Activated CD8-positive, alpha-beta memory T cell treated with anti-CD3 and anti-CD28 coated beads for 4 hours (primary cell): Measurements from ENCODE around the gene CETN1.

Source experiments
- DNase-seq, 2 donors: peaks; one replicate each; pipeline ENCODE4 v3.0.0-alpha.2; 2020; ENCODE audit warnings: low read depth in 2 of 2

CETN1 gene

DNA sequence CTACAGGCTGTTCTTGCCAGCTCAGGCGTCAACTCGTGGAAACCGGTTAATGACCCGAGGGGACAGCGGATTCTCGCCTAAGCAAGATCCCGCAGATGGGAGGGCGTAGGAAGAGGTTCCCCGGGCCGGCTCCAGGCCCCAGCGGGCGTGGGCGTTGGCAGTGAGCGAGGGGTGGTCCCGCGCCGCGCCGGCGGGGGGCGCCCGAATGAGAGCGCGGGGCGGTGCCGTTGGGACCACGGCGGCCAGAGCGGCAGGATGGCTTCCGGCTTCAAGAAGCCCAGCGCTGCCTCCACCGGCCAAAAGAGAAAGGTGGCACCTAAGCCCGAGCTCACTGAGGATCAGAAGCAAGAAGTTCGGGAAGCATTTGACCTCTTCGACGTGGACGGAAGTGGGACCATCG lies at the start of gene CETN1:
Gene CETN1, plus strand, starts transcription at position 227 of the 400 bp plus-strand sequence. Its CDS starts 29 bp downstream, at position 256.
- DNase-seq = no peak

DNA sequence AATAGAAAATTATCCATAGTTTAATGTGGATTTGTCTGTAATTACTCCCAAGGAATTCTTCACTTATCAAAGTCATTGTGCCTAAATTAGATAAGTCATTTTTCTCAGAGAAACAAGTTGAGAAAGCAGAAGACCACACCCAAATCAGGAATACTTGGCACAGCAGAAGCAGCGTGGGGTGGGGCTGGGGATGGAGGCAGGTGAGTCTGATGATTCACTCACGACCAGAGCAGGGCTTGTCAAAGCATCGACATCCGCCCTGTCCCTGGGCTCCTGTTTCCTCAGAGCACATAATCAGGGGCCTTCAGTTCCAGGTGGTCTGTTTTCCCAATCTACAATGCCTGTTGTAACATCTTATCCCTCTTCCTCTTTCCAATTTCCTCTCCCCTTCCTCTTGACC lies 48.2 kb upstream of the CETN1 start:
- no peak for DNase-seq

DNA sequence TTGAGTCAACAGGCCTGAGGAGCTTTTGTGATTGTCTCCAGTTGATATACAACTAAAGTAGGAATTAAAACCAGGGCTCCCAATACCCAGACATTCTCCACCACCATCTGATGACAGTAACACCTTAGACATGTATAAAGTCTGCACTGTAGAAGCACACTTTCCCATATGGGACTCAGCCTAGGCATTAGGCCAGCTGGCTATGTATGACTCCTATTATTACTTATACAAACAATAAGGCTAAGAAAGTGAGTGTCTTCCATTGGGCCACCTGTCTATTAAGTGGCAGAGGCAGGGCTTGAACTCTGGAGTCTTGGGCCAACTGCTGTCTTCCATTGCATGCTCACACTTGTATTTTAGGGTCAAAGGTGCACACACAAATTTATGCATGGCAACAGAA lies 47.5 kb upstream of the CETN1 start:
- DNase-seq = no peak

DNA sequence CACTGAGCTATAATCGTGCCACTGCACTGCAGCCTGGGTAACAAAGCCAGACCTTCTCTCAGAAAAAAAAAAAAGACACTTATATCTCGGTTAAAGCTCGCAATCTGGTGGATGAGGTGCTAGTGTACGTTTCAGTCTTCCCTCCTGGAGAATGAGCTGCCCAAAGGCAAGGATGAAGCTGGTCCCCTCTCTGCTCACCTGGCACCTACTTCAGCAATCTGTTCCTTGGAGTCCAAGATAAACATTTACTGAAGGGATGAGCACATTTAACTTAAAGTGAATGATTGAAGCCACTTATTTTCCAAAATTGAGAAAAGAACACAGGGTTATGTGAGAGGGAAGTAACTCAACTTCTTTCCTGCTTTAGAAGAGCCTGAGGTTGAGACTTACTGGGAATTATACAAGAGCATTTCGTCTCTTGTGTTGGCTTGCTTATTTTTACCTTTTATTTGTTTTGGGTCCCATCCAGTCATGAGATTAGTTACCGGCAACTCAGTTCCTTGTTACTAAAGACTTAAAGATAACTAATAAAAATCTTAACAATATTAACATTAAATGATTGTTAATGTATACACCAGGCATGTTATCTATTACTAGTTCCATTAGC lies 46.1 kb upstream of the CETN1 start:
- no peak for DNase-seq

DNA sequence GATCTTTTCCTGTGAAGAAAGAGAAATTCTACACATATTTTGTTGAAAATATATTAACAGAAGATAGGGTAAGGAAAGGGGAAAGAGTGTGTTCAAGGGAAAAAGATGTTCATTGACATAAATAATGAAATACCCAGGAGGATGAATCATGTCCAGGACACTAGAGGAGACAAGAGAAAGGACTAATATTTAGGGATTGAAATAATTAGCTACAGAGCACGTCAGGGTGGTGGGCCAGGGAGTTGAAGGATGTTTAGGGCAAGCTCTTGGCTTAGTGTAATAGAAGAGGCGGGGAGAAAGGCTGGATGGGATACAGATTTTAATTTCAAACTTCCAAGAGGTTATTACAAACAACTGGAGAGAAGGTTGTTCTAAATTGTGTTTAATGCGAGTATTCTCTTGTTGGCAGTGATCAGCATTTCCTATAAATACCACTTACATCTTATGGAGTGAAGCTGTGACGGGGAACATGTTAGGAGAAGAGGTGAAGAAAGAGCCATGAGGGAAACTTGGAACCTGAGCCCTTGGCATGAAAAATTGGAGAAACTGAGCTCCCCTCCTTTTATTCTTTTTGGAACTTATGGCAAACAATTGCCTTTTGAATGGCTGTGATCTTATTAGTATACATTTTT lies 36.6 kb upstream of the CETN1 start:
- DNase-seq = no peak

DNA sequence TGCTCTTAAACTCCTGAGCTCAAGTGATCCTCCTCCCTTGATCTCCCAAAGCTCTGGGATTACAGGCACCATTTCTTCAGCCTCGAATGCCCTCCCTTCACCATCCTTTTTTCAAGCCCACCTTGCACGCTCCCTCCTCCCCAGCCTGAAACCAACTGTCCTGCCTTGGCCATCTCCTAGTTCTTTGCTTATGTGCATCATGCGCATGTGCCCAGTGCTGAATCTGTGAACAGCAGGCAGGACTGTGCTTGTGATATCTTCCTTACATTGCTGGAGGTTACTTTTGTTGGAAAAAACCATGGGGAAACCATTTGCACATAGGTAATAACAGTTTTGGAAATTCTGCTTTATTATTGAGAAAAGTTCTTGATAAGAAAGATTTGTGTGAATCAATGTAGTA lies 30.2 kb upstream of the CETN1 start:
- DNase-seq = no peak

DNA sequence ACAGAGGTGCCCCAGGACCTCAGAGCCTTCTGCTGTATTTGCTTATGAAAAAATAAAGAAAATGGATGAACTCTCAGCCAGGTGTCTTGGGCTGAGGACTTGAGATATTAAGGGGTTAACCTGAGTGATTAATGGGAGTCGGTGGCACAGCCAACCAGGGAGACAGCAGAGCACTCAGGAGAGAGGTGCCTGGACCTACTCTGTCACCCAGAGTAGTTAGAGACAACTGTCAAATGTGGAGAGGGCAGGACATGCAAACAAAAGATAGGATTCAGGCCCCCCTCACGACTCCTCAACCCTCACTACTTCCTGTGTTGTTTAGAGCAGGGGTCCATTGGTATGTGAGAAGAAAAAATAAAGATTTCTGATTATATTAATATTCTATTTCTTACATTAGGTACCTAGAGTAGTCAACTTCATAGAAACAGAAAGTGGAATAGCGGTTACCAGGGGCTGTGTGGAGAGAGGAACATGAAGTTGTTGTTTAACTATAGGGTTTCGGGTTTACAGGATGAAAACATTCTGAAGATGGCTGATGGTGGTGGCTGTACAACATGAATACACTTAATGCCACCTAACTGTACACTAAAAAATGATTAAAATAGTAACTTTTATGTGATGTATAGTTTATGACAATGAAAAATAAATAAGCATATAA lies 28.6 kb upstream of the CETN1 start:
- DNase-seq = no peak

DNA sequence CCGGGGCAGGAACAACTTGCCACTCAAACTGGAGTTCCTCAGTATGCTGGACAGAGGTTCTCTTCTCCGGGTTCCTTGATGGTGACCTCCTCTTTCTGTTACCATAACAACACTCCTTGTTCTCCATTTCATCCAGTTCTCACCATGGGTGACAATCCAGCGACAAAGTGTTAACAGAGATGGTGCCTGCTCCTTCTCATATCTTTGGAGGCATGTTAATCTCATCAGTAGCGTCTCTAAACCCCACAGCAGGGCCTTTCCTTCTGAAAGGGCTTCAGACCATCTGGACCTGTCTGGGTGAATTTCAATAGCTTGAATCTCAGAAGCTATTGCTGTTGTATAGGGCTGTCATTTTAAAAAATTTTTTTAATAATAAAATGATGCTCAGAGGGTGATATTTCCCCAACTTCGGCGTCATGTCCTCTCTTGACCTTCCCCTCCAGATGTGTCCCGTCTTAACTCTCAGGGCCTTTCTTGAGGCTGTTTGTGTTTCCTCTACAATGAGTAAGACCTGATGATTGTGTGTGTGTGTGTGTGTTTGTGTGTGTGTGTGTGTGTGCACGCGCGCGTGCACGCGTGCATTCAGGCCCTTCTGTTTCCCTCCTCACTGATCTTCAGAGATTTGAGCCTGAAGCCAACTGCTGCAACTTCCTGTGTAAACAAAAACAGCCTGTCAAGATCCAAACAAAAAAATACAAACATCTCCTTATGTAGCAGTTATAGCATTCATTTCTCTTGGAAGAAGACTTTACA lies 24.3 kb upstream of the CETN1 start:
- no peak for DNase-seq

DNA sequence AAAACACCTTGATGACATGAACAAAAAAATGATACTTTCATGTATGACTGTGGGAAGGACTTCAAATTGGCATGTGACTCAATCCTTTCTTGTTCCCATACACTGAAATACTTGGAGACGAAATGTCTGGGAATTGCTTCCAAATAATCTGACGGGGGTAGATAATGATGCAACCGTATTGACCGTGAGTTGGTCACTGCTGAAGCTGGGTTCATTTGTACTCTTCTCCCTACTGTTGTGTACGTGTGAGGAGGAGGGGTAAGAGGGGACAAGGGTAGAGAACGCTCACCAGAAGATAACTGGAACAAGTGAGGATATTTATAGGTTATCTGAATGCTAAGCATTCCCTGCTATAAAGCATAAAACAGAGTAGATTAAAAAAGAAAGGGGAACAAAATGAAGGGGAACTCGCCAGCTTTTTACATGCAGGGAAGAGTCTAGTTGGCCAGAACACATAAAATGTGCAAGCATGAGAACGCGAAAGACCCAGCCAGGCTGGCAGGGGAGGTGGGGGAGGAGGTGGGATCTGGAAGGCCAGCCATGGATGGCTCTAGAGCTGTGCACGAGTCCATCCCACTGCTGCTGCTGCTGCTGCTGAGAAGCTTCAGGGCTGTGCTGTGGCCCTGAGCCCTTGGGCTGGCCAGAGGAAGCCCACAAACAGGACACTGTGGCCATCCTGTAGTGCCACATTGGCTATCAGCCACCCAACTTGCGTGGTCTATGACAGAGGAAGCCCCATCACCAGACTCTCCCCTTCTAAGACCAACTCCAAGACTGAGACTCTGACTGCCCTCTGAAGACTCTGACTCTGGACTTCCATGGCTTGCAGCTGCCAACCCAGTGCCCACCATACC lies 15.2 kb upstream of the CETN1 start:
- DNase-seq = no peak

DNA sequence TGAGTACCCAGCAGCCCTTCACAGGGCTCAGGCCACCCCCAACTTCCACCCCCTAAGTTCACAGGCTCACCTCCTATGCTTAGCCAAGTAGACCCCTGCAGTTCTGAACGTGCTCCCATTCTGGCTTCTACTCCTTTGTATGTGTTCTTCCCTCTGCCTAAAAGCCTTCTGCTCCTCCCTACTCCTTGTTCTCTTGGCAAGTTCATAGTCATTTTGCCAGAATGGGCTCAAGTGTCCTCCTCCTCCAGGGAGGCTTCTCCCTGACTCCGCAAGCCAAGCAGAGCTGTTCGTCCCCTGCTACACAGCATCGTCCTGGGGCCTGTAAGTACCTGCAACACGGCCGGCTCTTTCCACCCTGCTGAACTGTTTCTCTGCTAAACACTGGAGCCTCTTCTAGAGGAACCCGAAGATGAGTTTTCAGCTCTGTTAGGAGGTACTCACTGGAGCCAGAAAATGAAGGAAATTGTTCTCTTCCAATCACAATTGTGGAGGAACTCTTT lies 14.6 kb upstream of the CETN1 start:
- DNase-seq = no peak

DNA sequence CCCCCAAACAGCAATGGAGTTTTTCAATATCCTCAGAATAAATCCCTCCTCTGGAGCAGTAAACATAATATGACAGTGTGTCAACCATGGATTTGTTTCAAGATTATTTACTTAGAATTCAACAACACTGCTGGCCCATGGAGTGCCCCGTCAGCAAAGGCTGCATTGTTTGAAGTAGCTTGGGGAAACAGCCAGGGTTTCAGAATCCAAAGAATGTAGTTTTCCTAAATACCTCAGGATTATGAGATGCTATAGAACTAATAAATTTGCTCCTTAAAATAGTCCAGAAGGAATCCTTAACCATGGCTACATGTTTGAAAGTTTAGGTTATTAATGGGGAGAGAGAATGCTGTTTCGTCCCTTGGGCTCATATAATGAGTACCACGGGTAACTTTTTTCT lies 13.1 kb upstream of the CETN1 start:
- no peak for DNase-seq

DNA sequence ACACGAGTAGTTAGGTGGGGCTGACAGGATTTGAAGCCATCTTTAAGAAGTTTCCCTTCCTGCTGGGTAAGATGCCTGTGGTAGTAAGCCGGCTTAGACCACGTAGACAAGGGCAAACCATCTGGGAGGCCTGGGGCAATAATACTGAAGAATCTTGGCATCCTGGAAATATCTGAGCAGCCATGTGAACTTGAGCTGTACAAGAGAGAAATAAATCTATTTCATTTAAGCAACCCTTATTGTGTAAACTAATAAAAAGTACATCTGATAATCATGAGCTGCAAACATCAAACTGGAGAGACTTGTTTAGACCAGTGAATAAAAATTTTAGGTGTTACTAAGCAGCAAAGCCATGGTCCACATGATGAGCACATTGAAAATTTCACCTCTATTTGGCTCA lies 11.4 kb upstream of the CETN1 start:
- DNase-seq = no peak

DNA sequence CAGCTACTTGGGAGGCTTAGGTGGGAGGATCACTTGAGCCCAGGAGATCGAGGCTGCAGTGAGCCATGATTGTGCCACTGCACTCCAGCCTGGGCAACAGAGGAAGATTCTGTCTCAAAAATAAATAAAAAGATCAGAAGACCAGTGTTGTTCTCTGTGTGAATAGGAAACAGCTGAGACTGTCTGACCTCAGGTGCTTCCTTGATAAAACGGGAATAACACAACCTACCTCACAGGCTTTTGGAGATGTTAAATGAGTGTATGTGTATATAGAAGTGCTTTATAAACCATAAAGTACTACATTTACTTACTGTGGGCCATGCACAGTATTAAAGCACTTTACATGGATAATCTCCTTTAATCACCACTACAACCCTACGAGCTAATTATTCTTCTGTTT lies 9.9 kb upstream of the CETN1 start:
- no peak for DNase-seq

DNA sequence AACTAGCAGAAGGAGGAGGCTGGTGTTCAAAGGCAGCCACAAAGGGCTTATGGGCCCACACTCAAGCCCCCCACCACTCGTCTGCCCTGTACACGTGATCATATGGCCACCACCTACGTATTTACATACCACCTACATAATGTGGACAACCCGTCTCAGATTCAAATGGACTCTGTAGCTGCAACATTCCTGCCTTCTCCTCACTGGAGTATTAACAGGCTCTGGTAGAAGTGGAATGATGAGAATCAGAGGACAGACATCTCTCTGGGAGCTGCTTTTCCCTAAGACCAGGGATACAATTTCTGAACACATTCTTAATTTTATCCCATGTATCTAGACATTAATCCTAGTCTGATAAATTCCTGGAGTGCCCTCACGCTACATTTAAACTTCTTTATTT lies 9.5 kb upstream of the CETN1 start:
- DNase-seq = no peak

DNA sequence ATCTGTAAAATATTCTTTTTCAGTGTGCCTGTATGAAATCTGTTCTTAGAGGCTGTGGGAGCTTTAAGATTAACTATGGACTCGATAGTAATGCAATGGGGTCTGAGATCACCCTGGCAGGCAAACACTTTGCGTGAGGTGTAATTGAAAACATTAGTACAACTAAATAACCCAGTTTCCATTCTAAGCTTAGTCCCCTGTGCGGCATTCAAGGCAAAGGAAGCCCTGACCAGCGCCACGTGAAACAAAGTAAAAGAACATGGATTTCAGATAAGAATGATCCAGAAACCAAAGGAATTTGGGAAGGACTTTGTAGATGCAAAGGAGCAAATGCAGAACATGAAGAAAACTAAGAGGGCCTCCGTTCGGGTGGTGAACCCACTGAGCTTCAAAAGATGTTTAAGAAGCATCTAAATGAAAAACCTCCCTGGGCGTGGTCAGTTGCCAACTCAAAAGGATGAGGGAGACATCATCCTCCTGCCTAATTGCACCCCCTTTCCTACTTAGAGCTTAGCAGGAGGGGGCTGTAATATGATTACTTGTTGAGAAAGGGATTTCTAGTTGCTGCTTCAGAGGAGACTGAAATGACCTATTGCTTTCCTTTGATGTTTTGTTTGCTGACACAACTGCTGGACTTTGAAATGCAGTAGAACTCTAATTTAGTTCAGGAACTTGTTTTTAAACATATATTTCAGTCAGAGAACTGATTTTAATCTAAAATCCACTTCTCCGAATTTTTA lies 7.9 kb upstream of the CETN1 start:
- no peak for DNase-seq

DNA sequence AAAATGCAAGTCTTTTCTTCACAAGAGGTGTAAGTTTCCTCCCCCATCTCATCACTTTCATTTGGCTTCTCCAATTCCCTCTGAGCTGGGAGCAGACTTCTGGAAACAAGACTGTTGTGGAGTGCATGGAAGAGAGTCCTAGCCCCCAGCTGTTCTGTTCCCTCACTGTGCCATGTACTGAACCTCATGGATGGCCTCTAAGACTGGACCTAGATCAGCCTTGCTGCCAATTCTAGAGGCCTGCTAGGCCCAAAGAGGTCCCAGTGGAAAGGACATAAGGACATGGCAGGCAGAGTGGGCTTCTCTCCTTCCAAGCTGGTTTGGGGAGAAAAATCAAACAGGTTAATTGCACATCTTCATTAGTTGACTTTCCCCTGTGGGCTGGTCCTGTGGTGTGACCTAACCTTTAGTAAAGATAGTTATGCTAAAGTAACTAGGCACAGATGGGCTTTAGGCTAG lies 7.3 kb upstream of the CETN1 start:
- DNase-seq = no peak

DNA sequence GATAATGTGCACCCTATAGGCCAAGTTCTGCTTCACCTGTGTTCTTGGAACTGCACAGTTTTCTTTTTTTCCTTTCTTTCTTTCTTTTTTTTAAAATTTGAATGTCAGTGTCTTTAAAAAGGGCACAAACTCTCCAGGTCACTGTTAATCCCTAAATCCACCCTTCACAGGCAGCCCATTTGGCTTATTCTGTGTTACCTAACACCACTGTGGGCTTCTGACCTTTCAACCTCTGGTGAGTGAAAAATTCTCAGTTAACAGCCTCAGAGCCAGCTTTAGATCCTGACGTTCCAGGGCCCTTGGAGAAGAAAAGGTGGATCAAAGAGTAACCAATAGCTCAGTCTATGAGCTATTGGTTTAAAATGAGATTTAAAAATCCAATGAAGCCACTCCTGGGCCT lies 6.8 kb upstream of the CETN1 start:
- DNase-seq = no peak

DNA sequence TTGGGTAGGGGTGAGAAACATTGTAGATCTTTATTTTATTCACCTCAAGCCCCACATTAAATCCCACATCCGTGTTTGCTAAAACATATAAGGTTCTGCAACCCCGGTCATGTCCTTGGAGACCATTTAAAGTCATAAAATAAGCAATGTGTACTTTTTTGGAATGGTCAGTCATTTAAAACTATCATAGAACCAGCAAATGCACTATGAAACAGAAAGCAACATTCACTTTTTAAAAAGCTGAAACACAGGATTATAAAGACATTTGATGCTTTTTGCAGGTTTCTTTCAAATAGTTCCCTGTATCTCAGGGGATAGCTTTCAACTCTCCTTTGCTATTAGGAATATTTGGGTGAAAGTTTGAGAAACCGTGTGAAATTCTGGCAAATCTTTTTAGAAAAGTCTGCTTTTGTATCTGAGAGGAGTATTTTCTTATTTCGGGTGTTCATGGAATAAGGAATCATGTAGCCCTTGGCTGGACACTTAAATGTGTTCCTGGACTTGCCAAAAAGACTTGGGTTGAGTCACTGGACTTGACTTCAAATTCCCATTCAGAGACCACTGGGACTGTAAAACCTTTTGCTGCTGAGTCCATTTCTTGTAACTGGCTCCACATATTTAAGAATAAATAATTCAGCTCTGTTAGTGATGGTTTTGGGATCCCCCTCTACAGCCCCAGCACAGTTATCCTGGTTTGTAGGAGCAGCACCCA lies 5.9 kb upstream of the CETN1 start:
- no peak for DNase-seq

DNA sequence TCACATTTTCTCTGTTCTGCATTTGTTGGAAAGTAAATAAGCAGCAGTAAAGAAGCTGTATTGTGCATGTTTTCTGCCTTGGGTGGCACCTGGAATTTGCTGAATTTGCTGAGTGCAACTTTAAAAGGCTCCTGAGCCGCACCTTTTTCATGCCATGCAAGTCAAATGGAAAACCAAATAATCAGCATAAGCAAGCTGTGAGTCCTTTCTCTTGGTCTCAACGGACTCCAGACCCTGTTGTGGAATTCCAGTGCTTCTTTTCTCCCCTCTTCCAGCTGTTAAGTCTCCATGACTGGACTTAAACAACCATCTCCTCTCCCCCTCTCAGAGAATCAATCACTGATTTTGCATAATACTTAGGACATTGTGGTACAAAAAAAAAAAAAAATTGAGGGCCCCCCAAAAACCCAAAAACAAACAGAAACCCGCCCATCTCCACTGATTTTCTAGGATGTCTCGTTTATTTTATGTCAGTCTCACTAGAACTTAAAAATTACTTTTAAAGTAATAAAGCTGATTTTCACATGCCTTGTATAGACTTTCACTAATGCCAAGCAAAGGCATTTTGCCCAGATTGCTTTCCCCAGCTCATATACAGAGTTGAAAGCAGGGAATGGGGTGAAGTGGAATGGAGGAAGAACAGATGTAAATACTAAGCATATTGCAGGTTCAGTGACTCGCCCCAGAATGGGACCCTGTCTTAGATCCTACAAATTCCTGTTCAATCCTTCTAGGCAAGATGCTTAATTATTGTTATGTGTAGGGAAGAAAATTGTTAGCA lies 5.1 kb upstream of the CETN1 start:
- DNase-seq = no peak
